HG03457 (cell line): Measurements from ENCODE around the gene PRXL2A.

Source experiments
- ATAC-seq: cut with Tn5 transposase; IDR thresholded peaks from one replicate; pipeline ENCODE4 v1.9.1; 2021; ENCODE audit warnings: moderate number of reproducible peaks; ENCODE audit not compliant: unreplicated experiment

The PRXL2A gene

DNA sequence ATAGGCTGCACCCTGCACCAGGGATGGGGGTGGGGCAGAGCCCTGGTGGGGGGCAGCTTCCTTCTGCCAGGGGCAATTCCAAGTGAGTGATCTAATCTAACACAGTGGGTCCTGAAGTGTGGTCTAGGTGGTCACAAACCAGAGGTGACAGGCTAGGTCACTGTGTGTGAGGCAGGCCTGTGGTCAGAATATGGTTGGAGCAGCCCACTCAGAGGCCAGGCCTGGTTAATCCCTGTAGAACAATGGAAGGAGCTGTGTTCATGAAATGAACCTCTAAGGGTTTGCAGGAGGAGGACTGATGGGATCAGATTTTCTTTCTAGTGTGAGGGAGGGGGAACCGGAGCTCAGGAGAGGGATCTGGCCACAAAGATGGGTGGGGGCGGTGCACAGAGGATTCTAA lies 35.8 kb downstream of the PRXL2A start:
- ATAC-seq = no peak

DNA sequence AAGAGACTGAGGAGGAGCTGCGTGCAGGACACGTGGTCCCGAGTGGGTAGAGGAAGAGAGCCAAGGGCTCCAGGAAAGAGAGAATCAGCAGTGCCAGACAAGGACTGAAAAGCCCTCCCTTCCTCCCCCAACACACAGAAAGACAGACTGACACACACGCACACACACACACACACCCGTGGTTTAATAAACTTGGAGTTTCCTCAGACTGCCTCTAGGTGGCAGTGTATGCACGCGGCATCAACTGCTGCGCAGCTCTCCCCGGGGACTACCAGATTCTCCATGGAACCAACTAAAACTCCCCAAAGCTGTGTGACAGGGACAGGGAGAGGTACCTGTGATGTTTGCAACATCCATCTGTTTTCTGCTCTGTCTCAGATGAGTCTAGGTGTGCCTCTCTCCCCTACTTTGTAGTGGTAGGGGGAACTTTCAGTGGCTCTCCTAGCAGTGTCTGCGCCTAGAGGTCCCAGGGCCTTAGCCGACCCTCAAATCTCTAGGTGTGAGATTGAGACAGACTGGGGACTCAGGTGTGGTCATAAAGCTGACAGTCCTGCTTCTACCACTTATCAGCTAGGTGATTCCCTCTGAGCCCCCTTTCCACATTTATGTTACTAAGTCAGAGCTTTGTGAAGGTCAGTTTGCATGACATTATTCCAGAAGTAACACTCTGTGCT lies 36.4 kb downstream of the PRXL2A start:
- ATAC-seq = peak; percentile 87

- ATAC-seq = no peak
These were observed 39.3 kb downstream of the PRXL2A start for GRCh38 chr10:80447436-80448190.

GRCh38 chr10:80448209-80448942 lies 40.0 kb downstream of the PRXL2A start:
- no peak for ATAC-seq

DNA sequence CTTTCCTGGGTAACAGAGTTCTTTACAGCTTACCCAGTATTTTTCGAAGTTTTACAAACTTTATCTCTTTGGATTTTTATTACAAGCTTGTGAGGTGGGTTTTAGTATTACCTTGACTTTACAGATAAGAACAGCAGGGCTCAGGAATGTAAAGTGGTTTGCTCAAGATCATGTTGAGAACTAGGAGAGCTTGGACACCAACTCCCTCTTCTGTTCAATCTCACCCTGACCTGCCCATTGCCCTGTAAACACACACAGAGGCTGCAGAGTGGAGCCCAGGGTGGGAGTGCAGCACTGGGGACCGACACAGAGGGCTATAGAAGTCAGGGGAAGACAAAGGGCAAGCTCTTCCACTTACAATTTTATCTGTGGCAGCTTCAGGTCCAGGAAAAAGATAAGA lies 41.2 kb downstream of the PRXL2A start:
- ATAC-seq = no peak

GRCh38 chr10:80451132-80451531 lies 42.8 kb downstream of the PRXL2A start:
- ATAC-seq = no peak

GRCh38 chr10:80452069-80452468 lies 43.7 kb downstream of the PRXL2A start:
- ATAC-seq = no peak

DNA sequence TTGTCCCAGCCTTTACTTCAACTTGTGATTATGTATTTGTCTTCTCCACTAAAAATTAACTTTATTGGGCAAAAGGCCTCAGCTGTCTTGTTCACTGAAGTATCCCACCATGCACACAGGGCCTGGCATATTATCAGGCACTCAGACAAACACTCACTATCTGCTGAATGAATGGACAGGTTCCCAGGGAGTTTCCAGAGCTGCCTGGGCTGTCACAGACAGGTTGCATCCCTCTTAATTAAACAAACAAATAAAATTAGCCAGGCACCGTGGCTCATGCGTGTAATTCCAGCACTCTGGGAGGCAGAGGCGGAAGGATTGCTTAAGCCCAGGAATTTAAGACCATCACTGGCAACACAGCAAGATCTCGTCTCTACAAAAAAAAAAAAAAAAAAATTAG lies 44.3 kb downstream of the PRXL2A start:
- ATAC-seq = no peak

- no peak for ATAC-seq
These were observed 44.9 kb downstream of the PRXL2A start for GRCh38 chr10:80453056-80453841.

GRCh38 chr10:80453842-80454512 lies 45.6 kb downstream of the PRXL2A start, which contains the start of gene TSPAN14:
TSS of gene TSPAN14 (plus strand) at chr10:80454310. CDS start at chr10:80489234, 34,924 bp downstream.
- ATAC-seq = peak; percentile 66

DNA sequence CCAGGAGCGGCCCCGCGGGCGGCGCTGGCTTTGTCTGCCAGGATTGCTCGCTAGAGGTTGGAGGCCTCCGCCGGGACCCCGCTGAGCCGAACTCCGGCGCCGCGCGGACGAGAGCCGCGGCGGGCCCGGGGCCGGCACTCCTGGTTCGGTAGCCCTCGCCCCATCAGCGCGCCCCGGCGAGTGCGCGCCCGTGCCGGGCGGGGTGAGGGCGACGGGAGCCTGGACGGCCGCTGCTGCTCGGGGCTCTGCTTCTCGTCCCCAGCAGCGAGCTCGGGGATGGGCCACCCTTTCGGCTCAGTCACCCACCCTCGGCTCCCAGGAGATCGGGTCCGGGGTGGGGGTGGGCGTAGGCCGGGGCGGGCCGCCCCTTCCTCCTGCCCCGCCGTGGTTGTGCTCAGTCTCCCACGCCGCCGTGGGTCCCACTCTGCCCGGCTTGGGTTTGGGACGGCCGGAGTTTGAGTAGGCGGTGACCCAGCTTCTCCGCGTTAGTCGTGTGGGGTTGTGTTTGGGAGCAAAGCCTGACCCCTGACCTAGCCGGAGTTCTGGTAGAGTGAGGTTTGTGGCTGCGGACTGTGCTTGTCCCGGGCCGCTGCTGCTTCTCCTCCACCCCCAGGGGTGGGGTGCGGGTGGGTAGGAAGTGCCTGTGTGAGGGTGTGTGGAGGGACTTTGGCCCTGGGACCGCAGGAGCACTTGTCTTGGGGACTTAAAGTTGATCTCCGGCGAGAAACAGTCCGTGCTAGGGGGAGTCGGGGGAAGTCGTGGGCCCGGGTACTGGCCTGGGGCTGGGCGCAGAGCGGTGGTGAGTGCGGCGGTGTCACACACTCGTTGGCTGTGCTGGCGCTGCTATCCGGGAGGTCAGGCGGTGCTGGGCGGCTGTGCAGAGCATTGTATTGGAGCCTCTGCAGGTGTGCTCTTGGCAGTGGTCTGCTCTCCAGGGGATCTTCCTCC lies 46.4 kb downstream of the PRXL2A start:
- ATAC-seq = peak; percentile 15

- ATAC-seq = no peak
These were observed 47.4 kb downstream of the PRXL2A start for GRCh38 chr10:80455461-80456349.

DNA sequence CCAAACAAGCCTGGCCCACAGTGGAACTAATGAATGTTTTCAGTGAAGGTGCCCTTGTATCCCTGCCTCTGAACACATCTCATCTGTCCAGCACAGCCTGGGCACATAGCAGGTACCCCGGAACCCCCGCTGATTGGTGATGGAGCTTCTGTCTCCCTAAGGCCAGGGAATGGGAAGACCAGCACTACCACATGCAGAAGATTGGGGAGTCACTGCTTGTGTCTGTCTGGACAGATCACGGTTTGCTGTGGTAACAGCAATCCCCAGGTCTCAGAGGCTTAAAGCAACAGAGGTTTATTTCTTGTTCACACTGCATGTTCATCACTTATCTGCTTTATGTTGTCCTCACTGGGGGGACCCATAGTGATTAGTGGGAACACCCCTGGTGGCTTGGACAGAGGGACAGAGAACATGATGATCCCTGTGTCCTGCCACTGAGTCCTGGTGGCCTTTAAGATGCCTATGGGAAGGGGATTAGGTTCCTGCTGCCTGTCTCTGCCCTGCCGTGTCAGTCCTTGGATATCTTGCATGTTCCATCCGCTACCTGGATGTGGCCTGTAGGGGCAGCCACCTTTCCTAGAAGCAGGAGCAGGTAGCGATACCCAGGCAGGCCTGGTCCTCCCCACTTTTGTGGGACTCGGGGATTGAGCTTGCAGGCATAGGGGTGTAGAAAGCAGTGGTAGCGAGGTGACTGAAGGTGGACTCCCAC lies 49.4 kb downstream of the PRXL2A start:
- ATAC-seq = no peak

GRCh38 chr10:80458263-80458625 lies 49.9 kb downstream of the PRXL2A start:
- no peak for ATAC-seq

- no peak for ATAC-seq
These were observed 50.3 kb downstream of the PRXL2A start for GRCh38 chr10:80458638-80459037.

GRCh38 chr10:80459047-80459865 lies 50.9 kb downstream of the PRXL2A start:
- peak; percentile 54 for ATAC-seq
